ENCODE results near the gene UTS2R.
A peak's percentile ranks its signal among the peaks of the same experiment; 100 is the strongest.
"Not testable (repeated sequence)": the region's sequence is repeated elsewhere in the genome, so short reads cannot be mapped to it uniquely, and the experiment has no call there.

Gene UTS2R

GRCh38 chr17:82373731-82374625 is 2.4 kb downstream of the UTS2R start:
- TF ChIP-seq SUZ12 (IDR thresholded peaks at IDR 0.05; ENCODE audit: extremely low read depth, insufficient read depth, insufficient read length) (no peak), ZNF274 (IDR thresholded peaks at IDR 0.05; ENCODE audit: low read depth, low read length) (no peak), YY1 (IDR thresholded peaks at IDR 0.05; ENCODE audit: insufficient read depth, insufficient read length) (no peak)
- H3K4me1 ChIP-seq (ENCODE audit: insufficient read depth, insufficient read length), result peaks cover 15% of the 10 kb centered on the region
- H3K4me3 ChIP-seq (ENCODE audit: insufficient read length, low read depth), result no peak overlapping the region
- no peaks in the 10 kb centered on the region for H3K9me3 ChIP-seq (ENCODE audit: insufficient read depth, low read length)
- H3K27me3 ChIP-seq (ENCODE audit: insufficient read depth, insufficient read length), result peaks cover 33% of the 10 kb centered on the region
- H3K36me3 ChIP-seq (ENCODE audit: insufficient read depth, insufficient read length, low read length), result no peaks in the 10 kb centered on the region
- no peak overlapping the region for H3K9ac ChIP-seq (ENCODE audit: insufficient read length, low read depth)
- DNase-seq (ENCODE audit: low read depth, low spot score), result no peak

GRCh38 chr17:82374626-82375331 is 3.2 kb downstream of the UTS2R start:
- H3K36me3 ChIP-seq (ENCODE audit: insufficient read depth, insufficient read length, low read length), result no peaks in the 10 kb centered on the region
- no peak overlapping the region for H3K4me3 ChIP-seq (ENCODE audit: insufficient read length, low read depth)
- peaks cover 16% of the 10 kb centered on the region for H3K4me1 ChIP-seq (ENCODE audit: insufficient read depth, insufficient read length)
- H3K9me3 ChIP-seq (ENCODE audit: insufficient read depth, low read length), result no peaks in the 10 kb centered on the region
- no peak overlapping the region for H3K9ac ChIP-seq (ENCODE audit: insufficient read length, low read depth)
- H3K27me3 ChIP-seq (ENCODE audit: insufficient read depth, insufficient read length), result peaks cover 28% of the 10 kb centered on the region
- no peak for DNase-seq (ENCODE audit: low read depth, low spot score)
- no peak for TF ChIP-seq YY1 (IDR thresholded peaks at IDR 0.05; ENCODE audit: insufficient read depth, insufficient read length)
- no peak for TF ChIP-seq ZNF274 (IDR thresholded peaks at IDR 0.05; ENCODE audit: low read depth, low read length)
- TF ChIP-seq SUZ12 (IDR thresholded peaks at IDR 0.05; ENCODE audit: extremely low read depth, insufficient read depth, insufficient read length), result no peak

GRCh38 chr17:82375359-82376041 is 3.9 kb downstream of the UTS2R start:
- Histone ChIP-seq H3K27me3 (ENCODE audit: insufficient read depth, insufficient read length) (peaks cover 24% of the 10 kb centered on the region), H3K4me3 (ENCODE audit: insufficient read length, low read depth) (no peak overlapping the region), H3K9ac (ENCODE audit: insufficient read length, low read depth) (peak overlapping the region; percentile 18), H3K4me1 (ENCODE audit: insufficient read depth, insufficient read length) (peaks cover 21% of the 10 kb centered on the region), H3K36me3 (ENCODE audit: insufficient read depth, insufficient read length, low read length) (no peaks in the 10 kb centered on the region), H3K9me3 (ENCODE audit: insufficient read depth, low read length) (no peaks in the 10 kb centered on the region)
- TF ChIP-seq SUZ12 (IDR thresholded peaks at IDR 0.05; ENCODE audit: extremely low read depth, insufficient read depth, insufficient read length), result no peak
- no peak for TF ChIP-seq YY1 (IDR thresholded peaks at IDR 0.05; ENCODE audit: insufficient read depth, insufficient read length)
- TF ChIP-seq ZNF274 (IDR thresholded peaks at IDR 0.05; ENCODE audit: low read depth, low read length), result no peak
- DNase-seq (ENCODE audit: low read depth, low spot score), result no peak

GRCh38 chr17:82376042-82376730 is 4.6 kb downstream of the UTS2R start:
- TF ChIP-seq ZNF274 (IDR thresholded peaks at IDR 0.05; ENCODE audit: low read depth, low read length) (no peak), SUZ12 (IDR thresholded peaks at IDR 0.05; ENCODE audit: extremely low read depth, insufficient read depth, insufficient read length) (no peak), YY1 (IDR thresholded peaks at IDR 0.05; ENCODE audit: insufficient read depth, insufficient read length) (no peak)
- H3K9me3 ChIP-seq (ENCODE audit: insufficient read depth, low read length), result no peaks in the 10 kb centered on the region
- peak overlapping the region; percentile 42 for H3K9ac ChIP-seq (ENCODE audit: insufficient read length, low read depth)

GRCh38 chr17:82377294-82377693 is 5.7 kb downstream of the UTS2R start:
- not testable (repeated sequence) for H3K36me3 ChIP-seq (ENCODE audit: insufficient read depth, insufficient read length, low read length); H3K27me3 ChIP-seq (ENCODE audit: insufficient read depth, insufficient read length); H3K4me3 ChIP-seq (ENCODE audit: insufficient read length, low read depth); H3K9ac ChIP-seq (ENCODE audit: insufficient read length, low read depth); H3K9me3 ChIP-seq (ENCODE audit: insufficient read depth, low read length); DNase-seq (ENCODE audit: low read depth, low spot score)
- peaks cover 21% of the 10 kb centered on the region for H3K4me1 ChIP-seq (ENCODE audit: insufficient read depth, insufficient read length)

More at GRCh38 chr17:82376042-82376730, 4.6 kb downstream of the UTS2R start:
- Histone ChIP-seq H3K4me3 (ENCODE audit: insufficient read length, low read depth) (no peak overlapping the region), H3K36me3 (ENCODE audit: insufficient read depth, insufficient read length, low read length) (no peaks in the 10 kb centered on the region), H3K4me1 (ENCODE audit: insufficient read depth, insufficient read length) (peaks cover 21% of the 10 kb centered on the region), H3K27me3 (ENCODE audit: insufficient read depth, insufficient read length) (peaks cover 17% of the 10 kb centered on the region)
- DNase-seq (ENCODE audit: low read depth, low spot score), result no peak

GRCh38 chr17:82377924-82378740 is 6.6 kb downstream of the UTS2R start:
- H3K4me1 ChIP-seq (ENCODE audit: insufficient read depth, insufficient read length), result peaks cover 21% of the 10 kb centered on the region
- no peak for DNase-seq (ENCODE audit: low read depth, low spot score)
- no peak for TF ChIP-seq SUZ12 (IDR thresholded peaks at IDR 0.05; ENCODE audit: extremely low read depth, insufficient read depth, insufficient read length)
- no peak for TF ChIP-seq ZNF274 (IDR thresholded peaks at IDR 0.05; ENCODE audit: low read depth, low read length)
- TF ChIP-seq YY1 (IDR thresholded peaks at IDR 0.05; ENCODE audit: insufficient read depth, insufficient read length), result no peak
- H3K36me3 ChIP-seq (ENCODE audit: insufficient read depth, insufficient read length, low read length), result no peaks in the 10 kb centered on the region
- H3K4me3 ChIP-seq (ENCODE audit: insufficient read length, low read depth), result no peak overlapping the region
- H3K27me3 ChIP-seq (ENCODE audit: insufficient read depth, insufficient read length), result no peaks in the 10 kb centered on the region
- H3K9me3 ChIP-seq (ENCODE audit: insufficient read depth, low read length), result no peaks in the 10 kb centered on the region
- peak overlapping the region; percentile 34 for H3K9ac ChIP-seq (ENCODE audit: insufficient read length, low read depth)

Measured in NT2/D1 (cell line).